Endometrial microvascular endothelial cells (primary cell): ENCODE results near the gene DGLUCY. TPM values are rescaled to one million over a fixed set of nuclear protein-coding genes. Genes with fewer than 3 reads are reported as not detected.
"Not testable (repeated sequence)": the region's sequence is repeated elsewhere in the genome, so short reads cannot be mapped to it uniquely, and the experiment has no call there.

Source experiments
- in situ Hi-C: cut with HindIII; loops from 2 replicates; pipeline ENCODE4 v1.10.0; 2017; ENCODE audit warnings: low sequenced_read_pairs, low pct_unique_long_range_greater_than_20kb; ENCODE audit errors: inconsistent ontology term
- total RNA-seq: library from RNA; depleted of rRNA; stranded (reverse); fragments of >200 nt; gene quantifications from one replicate; pipeline ENCODE4 v1.2.3, GENCODE V29; 2015; ENCODE audit errors: inconsistent ontology term

The DGLUCY gene
- total RNA-seq, 1 donor from 2014 or later, result 36.8 TPM

GRCh38 chr14:91098591-91098990 lies 15.3 kb upstream of the DGLUCY start:
- in situ Hi-C loops, result no loop called here

GRCh38 chr14:91100102-91100501 lies 13.8 kb upstream of the DGLUCY start:
- in situ Hi-C loops, result no loop called here

- in situ Hi-C loops, result no loop called here
These were observed 10.8 kb upstream of the DGLUCY start for GRCh38 chr14:91103116-91103515.

- in situ Hi-C loops, result no loop called here
These were observed 4.8 kb upstream of the DGLUCY start for GRCh38 chr14:91108941-91109611.

GRCh38 chr14:91111443-91111842 lies 2.4 kb upstream of the DGLUCY start:
- in situ Hi-C loops, result no loop called here

- in situ Hi-C loops, result no loop called here
These were observed 1.7 kb upstream of the DGLUCY start for GRCh38 chr14:91112194-91112593.

GRCh38 chr14:91114079-91115065 lies 499 bp downstream of the DGLUCY start:
- in situ Hi-C loops, result no loop called here

- in situ Hi-C loops, result no loop called here
These were observed 2.3 kb downstream of the DGLUCY start for GRCh38 chr14:91115986-91116770.

GRCh38 chr14:91116913-91117588 lies 3.2 kb downstream of the DGLUCY start:
- in situ Hi-C loops, result no loop called here

GRCh38 chr14:91117960-91118359 lies 4.1 kb downstream of the DGLUCY start:
- in situ Hi-C loops, result no loop called here

GRCh38 chr14:91118511-91119068 lies 4.7 kb downstream of the DGLUCY start:
- in situ Hi-C loops, result no loop called here

GRCh38 chr14:91119556-91120311 lies 5.9 kb downstream of the DGLUCY start:
- in situ Hi-C loops, result no loop called here

GRCh38 chr14:91123201-91123600 lies 9.3 kb downstream of the DGLUCY start:
- in situ Hi-C loops, result no loop called here

GRCh38 chr14:91124406-91125270 lies 10.8 kb downstream of the DGLUCY start:
- in situ Hi-C loops, result not testable (repeated sequence)

- in situ Hi-C loops, result no loop called here
These were observed 11.4 kb downstream of the DGLUCY start for GRCh38 chr14:91125271-91125660.

- in situ Hi-C loops, result no loop called here
These were observed 11.9 kb downstream of the DGLUCY start for GRCh38 chr14:91125801-91126200.

GRCh38 chr14:91126761-91127160 lies 12.9 kb downstream of the DGLUCY start:
- in situ Hi-C loops, result no loop called here
